Measurements from ENCODE around the gene FAM89B.
A peak's percentile ranks its signal among the peaks of the same experiment; 100 is the strongest.

The FAM89B gene

GRCh38 chr11:65538915-65539743 is 33.2 kb upstream of the FAM89B start:
- no peak for DNase-seq (ENCODE audit: extremely low read depth in 1 of 2, low read depth in 1 of 2)

DNA sequence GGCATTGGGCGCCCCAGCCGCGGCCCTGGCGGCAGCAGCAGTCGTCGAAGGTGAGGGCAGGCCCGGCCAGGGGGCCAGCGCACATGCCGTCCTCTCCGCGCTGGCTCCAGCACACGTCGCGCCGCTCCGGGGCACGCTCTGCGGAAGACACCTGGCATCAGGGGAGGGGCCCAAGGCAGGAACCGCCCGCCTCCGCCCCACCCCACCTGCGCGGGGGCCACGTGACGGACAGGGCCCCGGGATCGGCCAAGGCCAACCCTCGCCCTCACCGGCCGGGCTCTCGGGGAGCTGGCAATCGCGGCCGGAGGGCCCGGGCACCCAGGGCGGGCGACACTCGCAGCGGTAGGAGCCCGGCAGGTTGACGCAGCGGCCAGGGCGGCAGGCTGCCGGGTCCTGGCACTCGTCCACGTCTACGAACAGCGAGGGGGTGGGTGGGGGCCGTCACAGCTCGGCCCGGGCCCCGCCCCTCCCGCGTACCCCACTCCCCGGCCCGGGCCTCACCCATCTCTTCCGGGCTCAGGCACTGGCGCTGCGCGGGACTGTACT is 32.5 kb upstream of the FAM89B start:
- DNase-seq (ENCODE audit: extremely low read depth in 1 of 2, low read depth in 1 of 2) = no peak

GRCh38 chr11:65540290-65541092 is 31.8 kb upstream of the FAM89B start:
- peak; percentile 68 to 77 for DNase-seq (ENCODE audit: extremely low read depth in 1 of 2, low read depth in 1 of 2)

DNA sequence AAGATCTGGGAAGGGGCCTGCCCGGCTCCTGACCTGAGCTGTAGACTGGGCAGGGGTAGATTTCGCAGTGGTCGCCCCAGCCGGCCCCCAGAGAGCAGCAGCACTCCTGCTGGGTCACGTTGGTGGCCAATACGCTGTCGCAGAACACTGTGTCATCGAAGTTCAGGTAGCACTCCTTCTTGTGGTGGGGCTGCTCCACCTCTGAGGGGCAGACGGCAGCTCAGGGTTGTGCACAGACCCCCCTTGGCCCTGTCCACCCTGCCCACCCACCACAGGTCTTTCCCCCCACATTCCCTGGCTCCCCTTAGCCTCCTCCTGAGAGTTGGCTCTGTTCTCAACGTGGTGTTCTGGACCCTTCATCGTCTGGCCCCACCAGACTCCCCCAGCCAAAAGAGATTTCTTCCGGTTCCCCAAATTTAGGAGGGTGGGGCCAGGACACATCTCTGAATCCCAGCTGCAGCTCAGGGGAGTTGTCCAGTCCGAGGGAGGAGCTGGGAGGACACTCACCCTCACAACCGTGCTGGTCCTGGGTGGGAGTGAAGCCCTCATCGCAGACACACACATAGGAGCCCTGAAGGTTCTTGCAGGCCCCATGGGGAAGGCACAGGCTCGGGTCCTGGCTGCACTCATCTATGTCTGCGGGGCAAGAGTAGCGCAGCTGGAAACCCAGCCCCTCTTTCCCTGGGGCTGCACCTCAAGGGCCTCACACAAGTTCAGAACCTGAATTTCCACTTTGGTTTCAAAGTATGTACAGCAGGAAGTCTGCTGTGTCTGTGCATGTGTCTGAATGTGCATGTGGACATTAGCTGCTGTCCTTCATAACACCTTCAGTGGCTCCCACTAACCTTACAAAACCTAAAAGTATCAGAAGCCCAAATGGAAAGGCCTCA is 31.0 kb upstream of the FAM89B start:
- DNase-seq (ENCODE audit: extremely low read depth in 1 of 2, low read depth in 1 of 2) = no peak

DNA sequence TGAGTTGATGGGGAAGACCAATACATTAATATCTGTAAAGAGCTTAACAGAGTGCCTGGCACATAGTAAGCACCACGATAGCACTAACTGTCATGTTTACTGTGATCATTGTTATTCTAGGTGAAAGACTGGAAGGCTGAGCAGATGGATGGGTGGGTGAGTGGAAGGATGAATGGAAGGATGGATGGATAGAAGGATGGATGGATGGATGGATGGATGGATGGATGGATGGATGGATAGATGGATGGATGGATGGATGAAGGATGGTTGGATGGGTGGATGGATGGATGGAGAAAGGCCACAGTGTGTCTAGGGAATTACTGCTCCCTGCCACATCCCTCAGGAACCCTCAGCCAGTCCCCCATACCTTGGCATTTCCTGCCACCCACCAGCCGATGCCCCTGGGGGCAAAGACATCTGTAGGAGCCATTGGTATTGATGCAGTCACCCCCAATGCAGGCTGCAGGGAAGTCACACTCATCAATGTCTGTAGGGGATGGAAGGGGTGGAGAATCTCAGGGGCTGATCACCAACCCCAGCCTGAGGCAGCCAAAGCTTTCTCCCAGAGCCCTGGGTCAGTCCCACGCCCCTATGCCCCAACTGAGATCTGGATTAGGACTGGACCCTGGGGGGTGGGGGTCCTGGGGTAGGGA is 29.5 kb upstream of the FAM89B start:
- no peak for DNase-seq (ENCODE audit: extremely low read depth in 1 of 2, low read depth in 1 of 2)

DNA sequence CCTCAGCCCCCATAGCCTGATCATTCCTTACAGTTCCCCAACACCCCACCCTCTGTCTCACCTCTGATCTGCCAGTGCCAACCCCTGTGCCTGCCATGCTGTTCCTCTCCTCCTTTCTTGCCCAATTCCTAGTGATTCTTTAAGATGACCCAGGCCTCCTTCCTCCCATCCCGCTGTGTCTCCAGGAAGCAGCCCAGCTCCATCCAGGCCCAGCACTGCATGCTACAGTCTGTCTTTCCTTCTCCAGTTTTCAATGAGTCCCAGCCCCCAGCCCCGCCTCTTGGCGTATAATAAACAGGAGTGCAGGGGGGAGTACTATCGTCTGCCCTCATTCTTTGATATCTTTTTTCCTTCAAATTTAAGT is 26.5 kb upstream of the FAM89B start:
- DNase-seq (ENCODE audit: extremely low read depth in 1 of 2, low read depth in 1 of 2) = no peak

DNA sequence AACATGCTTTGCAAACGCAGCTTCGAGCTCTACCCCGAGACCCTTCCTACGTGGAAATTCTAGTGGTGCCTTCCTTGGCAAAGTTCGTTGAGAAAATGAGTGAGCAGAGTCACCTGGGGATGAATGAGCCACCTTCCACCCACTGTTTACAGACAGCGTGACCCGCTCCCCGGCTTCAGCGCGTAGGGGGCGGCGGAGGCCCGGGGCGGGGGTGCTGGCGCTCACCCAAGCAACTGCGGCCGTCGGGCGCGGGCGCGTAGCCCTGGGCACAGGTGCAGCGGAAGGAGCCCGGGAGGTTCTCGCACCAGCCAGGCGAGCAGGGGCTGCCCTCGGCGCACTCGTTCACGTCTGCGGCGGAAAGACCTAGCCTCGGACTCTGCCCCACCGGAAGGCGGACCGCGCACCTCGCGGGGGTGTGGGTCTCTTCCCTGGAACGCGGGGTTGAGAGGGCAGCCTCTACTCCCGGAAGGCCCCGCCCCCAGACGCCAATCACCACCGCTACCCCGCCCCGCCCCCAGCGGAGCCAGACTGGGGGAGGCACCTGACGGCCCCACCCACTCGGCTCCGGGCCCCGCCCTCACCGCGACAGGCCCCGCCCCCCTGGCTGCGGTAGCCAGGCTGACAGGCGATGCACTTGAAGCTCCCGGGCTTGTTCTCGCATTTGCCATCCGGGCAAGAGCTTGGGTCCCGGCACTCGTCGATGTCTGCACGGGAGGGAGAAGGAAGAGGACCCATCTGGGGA is 25.9 kb upstream of the FAM89B start:
- DNase-seq (ENCODE audit: extremely low read depth in 1 of 2, low read depth in 1 of 2) = peak; percentile 92 to 99

DNA sequence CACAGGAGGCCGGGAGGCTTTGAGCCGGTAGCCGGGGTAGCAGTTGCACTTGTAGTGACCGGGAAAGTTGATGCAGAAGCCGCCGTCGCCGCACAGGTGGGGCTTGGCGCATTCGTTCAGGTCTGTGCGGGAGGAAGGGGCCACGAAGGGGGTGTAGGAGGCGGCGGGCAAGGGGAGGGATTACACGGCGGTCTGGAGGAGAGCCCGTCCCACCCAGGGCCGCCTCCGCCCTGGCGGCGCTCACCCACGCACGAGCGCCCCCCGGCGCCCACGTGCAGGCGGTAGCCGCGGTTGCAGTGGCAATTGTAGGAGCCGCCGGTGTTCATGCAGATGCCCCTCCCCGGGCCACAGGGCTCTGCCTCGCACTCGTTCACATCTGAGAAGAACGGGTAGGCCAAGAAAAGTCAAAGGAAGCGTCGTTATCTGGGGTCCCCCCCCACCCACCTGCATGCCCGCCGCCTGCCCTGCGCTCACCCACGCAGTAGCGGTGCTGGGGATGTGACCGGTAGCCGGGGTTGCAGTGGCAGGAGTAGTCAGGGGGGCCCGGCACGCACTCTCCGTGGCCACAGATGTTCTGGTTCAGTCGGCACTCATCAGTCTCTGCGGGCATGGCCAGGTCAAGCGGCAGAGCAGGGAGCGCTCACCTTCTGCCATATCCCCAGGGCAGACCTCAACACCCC is 24.8 kb upstream of the FAM89B start:
- no peak for DNase-seq (ENCODE audit: extremely low read depth in 1 of 2, low read depth in 1 of 2)

DNA sequence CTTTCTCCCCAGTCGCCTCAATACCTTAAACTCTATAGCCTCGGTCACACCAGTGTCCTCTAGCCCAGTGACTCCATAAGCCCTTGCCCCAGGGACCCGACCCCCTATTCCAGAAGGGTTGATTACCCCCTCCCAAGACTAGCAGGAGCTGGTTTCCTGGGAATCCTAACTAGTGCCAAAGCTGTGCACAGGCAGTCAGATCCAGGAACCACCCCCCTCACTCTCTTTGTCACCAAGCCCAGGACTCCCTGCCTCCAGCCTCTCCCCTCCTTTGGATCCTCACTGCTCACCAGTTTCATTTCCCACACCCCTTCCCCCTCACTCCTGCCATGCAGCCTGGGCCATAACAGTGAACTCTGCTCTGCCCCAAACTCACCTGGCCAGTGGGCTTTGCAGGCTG is 23.9 kb upstream of the FAM89B start:
- no peak for DNase-seq (ENCODE audit: extremely low read depth in 1 of 2, low read depth in 1 of 2)

DNA sequence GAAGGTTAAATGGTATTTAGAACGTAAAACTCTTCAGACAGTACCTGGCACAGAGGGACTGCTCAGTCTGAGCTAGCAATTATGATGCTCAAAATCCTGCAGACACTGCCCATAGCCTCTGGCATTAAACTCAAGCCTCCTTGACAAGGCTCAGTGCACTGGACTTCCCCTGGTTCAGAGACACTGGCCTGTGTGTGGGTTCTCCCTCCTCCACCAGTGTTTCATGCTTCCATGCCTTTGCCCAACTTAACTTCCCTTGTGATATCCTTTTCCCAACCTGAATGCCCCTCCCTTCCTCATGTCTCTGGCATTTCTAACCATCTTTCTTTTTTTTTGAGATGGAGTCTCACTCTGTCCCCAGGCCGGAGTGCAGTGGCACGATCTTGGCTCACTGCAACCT is 23.2 kb upstream of the FAM89B start:
- no peak for DNase-seq (ENCODE audit: extremely low read depth in 1 of 2, low read depth in 1 of 2)

GRCh38 chr11:65551572-65552387 is 20.6 kb upstream of the FAM89B start:
- DNase-seq (ENCODE audit: extremely low read depth in 1 of 2, low read depth in 1 of 2) = no peak

DNA sequence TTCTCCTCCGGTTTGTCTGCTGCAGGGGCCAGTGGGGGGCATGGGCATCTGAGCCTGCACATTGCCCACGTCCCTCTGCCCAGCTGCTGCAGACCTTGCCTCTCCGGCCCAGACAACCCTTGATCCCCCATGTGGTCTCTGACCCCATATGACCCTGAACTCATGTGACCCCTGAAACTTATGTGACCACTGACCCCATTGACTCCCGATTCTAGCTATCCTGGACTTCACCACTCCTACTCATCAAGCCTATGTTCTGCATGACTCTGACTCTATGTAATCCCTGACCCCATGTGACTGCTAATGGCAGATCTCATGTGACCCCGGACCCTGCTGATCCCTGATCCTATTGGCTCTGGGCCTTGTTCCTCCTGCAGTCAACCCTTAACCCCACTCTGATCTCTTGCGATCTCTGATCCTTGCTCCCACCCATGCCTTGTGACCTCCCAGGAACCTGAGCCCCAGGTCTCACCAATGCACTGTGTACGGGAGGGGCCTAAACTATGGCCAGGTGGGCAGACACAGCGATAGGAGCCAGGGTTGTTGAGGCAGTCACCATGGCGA is 19.9 kb upstream of the FAM89B start:
- DNase-seq (ENCODE audit: extremely low read depth in 1 of 2, low read depth in 1 of 2) = no peak

DNA sequence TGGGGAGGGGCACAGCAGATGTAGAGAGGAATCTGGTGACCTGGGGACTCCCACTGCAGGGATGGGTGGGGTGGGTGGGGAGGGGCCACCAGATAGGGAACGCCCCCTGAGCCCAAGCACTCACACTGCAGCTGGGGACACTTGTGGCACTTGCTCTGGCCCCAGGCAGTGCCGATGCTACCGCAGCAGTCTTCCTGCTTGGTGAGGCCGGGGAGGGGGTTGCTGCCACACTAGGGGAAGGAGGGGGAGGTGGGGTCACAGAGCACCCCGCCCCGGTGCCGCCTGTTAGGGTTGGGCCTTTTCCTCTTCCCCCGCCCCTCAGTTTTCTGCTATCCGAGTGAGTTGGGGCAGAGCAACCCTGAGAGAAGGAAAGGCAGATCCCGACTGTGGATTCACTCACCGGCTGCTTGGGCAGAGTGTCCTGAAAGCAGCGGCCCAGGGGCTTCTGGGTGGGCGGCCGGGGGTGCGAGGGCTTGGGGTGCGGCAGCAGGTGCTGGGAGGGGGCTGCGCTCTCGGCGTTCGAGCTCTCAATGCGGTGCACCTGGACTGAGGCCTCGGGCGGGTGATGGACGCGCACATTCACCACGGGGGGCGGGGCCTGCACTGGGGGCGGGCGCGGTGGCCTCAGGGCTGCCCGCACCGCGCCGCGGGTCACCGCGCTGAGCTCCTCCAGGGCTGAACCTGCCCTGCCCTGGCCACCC is 18.9 kb upstream of the FAM89B start:
- DNase-seq (ENCODE audit: extremely low read depth in 1 of 2, low read depth in 1 of 2) = no peak

GRCh38 chr11:65554057-65554818 is 18.1 kb upstream of the FAM89B start:
- no peak for DNase-seq (ENCODE audit: extremely low read depth in 1 of 2, low read depth in 1 of 2)

GRCh38 chr11:65554842-65555430 is 17.4 kb upstream of the FAM89B start:
- no peak for DNase-seq (ENCODE audit: extremely low read depth in 1 of 2, low read depth in 1 of 2)

DNA sequence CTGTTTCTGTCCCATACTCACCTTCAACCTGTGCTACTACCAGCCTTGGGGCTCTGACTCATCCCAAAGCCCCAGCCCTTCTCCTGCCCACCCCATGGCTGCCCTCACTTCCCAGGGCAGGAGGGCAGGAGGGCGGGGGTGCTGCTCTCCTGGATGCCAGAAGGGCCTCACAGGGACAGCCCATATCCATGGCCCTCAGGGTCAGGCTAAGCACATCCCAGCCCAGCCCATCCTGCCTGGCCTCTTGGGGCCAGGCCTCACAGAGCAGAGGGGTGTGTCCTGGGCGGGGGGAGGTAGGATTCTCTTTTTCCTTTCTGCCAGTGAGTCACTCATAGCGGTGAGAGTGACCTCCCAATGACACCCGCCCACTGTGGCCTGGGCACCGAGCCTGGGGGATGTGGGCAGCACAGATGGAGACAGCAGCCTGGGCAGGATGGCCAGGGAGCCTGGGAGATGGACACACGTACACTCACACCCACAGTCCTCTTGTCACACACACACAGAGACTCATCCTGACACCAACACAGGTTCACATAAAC is 16.6 kb upstream of the FAM89B start:
- no peak for DNase-seq (ENCODE audit: extremely low read depth in 1 of 2, low read depth in 1 of 2)

Measured in activated CD8-positive, alpha-beta memory T cell treated with anti-CD3 and anti-CD28 coated beads for 1 hour (primary cell).